ENCODE measurements around the gene CDC42BPB.

The CDC42BPB gene

GRCh38 chr14:102903889-102904512 is 153.3 kb downstream of the CDC42BPB start:
- H3K14ac ChIP-seq (ENCODE audit: low read length): no peak overlapping the region
- H4K91ac ChIP-seq (ENCODE audit: low read depth, low read length, poor library complexity): no peak overlapping the region
- no peaks in the 10 kb centered on the region for H3K79me1 ChIP-seq (ENCODE audit: low read depth, low read length)
- no peak overlapping the region for H3K4ac ChIP-seq (ENCODE audit: low read length)
- H3K4me2 ChIP-seq (ENCODE audit: insufficient read depth, low read length, poor library complexity, severe bottlenecking): no peak overlapping the region
- H2BK5ac ChIP-seq (ENCODE audit: low read length): no peak overlapping the region
- no peaks in the 10 kb centered on the region for H3K4me1 ChIP-seq (ENCODE audit: control insufficient read depth in 2 of 2, insufficient read depth in 1 of 2, low read depth in 1 of 2, low read length in 2 of 2)
- H3K23ac ChIP-seq (ENCODE audit: low read depth, low read length, poor library complexity): peak overlapping the region; percentile 59
- H2BK15ac ChIP-seq (ENCODE audit: low read length): no peak overlapping the region
- H2BK120ac ChIP-seq (ENCODE audit: low read depth, low read length): no peak overlapping the region
- no peaks in the 10 kb centered on the region for H3K27me3 ChIP-seq (ENCODE audit: control insufficient read depth in 3 of 3, insufficient read depth in 3 of 3, low read depth in 1 of 3, low read length in 3 of 3)
- no peak overlapping the region for H3K27ac ChIP-seq (replicated peaks; ENCODE audit: low read length)
- peaks cover 15 to 52% of the 10 kb centered on the region in 2 donors for H3K36me3 ChIP-seq (replicated peaks in 1 of 2; ENCODE audit: control insufficient read depth in 2 of 2, insufficient read depth in 2 of 2, low read length in 2 of 2)
- H3K4me3 ChIP-seq (ENCODE audit: low read length in 2 of 2): no peak overlapping the region
- H3K9ac ChIP-seq (ENCODE audit: low read depth, low read length, poor library complexity): no peak overlapping the region
- DNase-seq (ENCODE audit: low spot score): no peak
- no peak overlapping the region for H2BK12ac ChIP-seq (ENCODE audit: low read length)
- no peak overlapping the region for H4K8ac ChIP-seq (ENCODE audit: low read depth, low read length)
- no peak overlapping the region for H2AFZ ChIP-seq (ENCODE audit: low read length)
- WGBS, 2 donors (ENCODE audit: extremely low coverage in 2 of 2, insufficient read length in 2 of 2, insufficient replicate concordance in 1 of 2): no CpG with 5 or more reads among the region's 7 CpGs
- H2AK5ac ChIP-seq (ENCODE audit: low read depth, low read length): no peak overlapping the region
- H3K18ac ChIP-seq (ENCODE audit: low read length): peak overlapping the region; percentile 9
- peaks cover 12 to 13% of the 10 kb centered on the region in 2 donors for H3K9me3 ChIP-seq (replicated peaks in 1 of 2; ENCODE audit: control insufficient read depth in 2 of 2, insufficient read depth in 1 of 2, low read depth in 1 of 2, low read length in 2 of 2)

- Histone ChIP-seq H3K4ac (ENCODE audit: low read length) (no peak overlapping the region), H2BK15ac (ENCODE audit: low read length) (no peak overlapping the region), H3K4me3 (ENCODE audit: low read length in 2 of 2) (no peak overlapping the region), H3K4me1 (ENCODE audit: control insufficient read depth in 2 of 2, insufficient read depth in 1 of 2, low read depth in 1 of 2, low read length in 2 of 2) (no peaks in the 10 kb centered on the region), H2BK12ac (ENCODE audit: low read length) (no peak overlapping the region), H3K9me3 (replicated peaks in 1 of 2; ENCODE audit: control insufficient read depth in 2 of 2, insufficient read depth in 1 of 2, low read depth in 1 of 2, low read length in 2 of 2) (peaks cover 12 to 13% of the 10 kb centered on the region in 2 donors), H3K27me3 (ENCODE audit: control insufficient read depth in 3 of 3, insufficient read depth in 3 of 3, low read depth in 1 of 3, low read length in 3 of 3) (no peaks in the 10 kb centered on the region), H3K23ac (ENCODE audit: low read depth, low read length, poor library complexity) (no peak overlapping the region), H3K36me3 (replicated peaks in 1 of 2; ENCODE audit: control insufficient read depth in 2 of 2, insufficient read depth in 2 of 2, low read length in 2 of 2) (peaks cover 15 to 58% of the 10 kb centered on the region in 2 donors), H3K4me2 (ENCODE audit: insufficient read depth, low read length, poor library complexity, severe bottlenecking) (no peak overlapping the region), H2BK120ac (ENCODE audit: low read depth, low read length) (no peak overlapping the region), H3K18ac (ENCODE audit: low read length) (no peak overlapping the region), H3K14ac (ENCODE audit: low read length) (no peak overlapping the region), H3K27ac (replicated peaks; ENCODE audit: low read length) (no peak overlapping the region), H2BK5ac (ENCODE audit: low read length) (no peak overlapping the region), H4K8ac (ENCODE audit: low read depth, low read length) (no peak overlapping the region), H3K9ac (ENCODE audit: low read depth, low read length, poor library complexity) (no peak overlapping the region), H2AFZ (ENCODE audit: low read length) (no peak overlapping the region), H2AK5ac (ENCODE audit: low read depth, low read length) (no peak overlapping the region), H4K91ac (ENCODE audit: low read depth, low read length, poor library complexity) (no peak overlapping the region), H3K79me1 (ENCODE audit: low read depth, low read length) (no peaks in the 10 kb centered on the region)
- no peak for DNase-seq (ENCODE audit: low spot score)
- no CpG with 5 or more reads among the region's 29 CpGs for WGBS, 2 donors (ENCODE audit: extremely low coverage in 2 of 2, insufficient read length in 2 of 2, insufficient replicate concordance in 1 of 2)
These were observed 154.0 kb downstream of the CDC42BPB start for GRCh38 chr14:102903248-102903888.

GRCh38 chr14:102902523-102903247 is 154.7 kb downstream of the CDC42BPB start:
- Histone ChIP-seq H3K18ac (ENCODE audit: low read length) (no peak overlapping the region), H2BK12ac (ENCODE audit: low read length) (no peak overlapping the region), H3K9ac (ENCODE audit: low read depth, low read length, poor library complexity) (no peak overlapping the region), H3K4me1 (ENCODE audit: control insufficient read depth in 2 of 2, insufficient read depth in 1 of 2, low read depth in 1 of 2, low read length in 2 of 2) (no peaks in the 10 kb centered on the region), H3K79me1 (ENCODE audit: low read depth, low read length) (no peaks in the 10 kb centered on the region), H2BK5ac (ENCODE audit: low read length) (no peak overlapping the region), H3K27me3 (ENCODE audit: control insufficient read depth in 3 of 3, insufficient read depth in 3 of 3, low read depth in 1 of 3, low read length in 3 of 3) (no peaks in the 10 kb centered on the region), H3K14ac (ENCODE audit: low read length) (no peak overlapping the region), H3K4me2 (ENCODE audit: insufficient read depth, low read length, poor library complexity, severe bottlenecking) (no peak overlapping the region), H3K4me3 (ENCODE audit: low read length in 2 of 2) (no peak overlapping the region), H3K9me3 (replicated peaks in 1 of 2; ENCODE audit: control insufficient read depth in 2 of 2, insufficient read depth in 1 of 2, low read depth in 1 of 2, low read length in 2 of 2) (peaks cover 12 to 13% of the 10 kb centered on the region in 2 donors), H3K36me3 (replicated peaks in 1 of 2; ENCODE audit: control insufficient read depth in 2 of 2, insufficient read depth in 2 of 2, low read length in 2 of 2) (peaks cover 14 to 59% of the 10 kb centered on the region in 2 donors), H2AFZ (ENCODE audit: low read length) (no peak overlapping the region), H2BK15ac (ENCODE audit: low read length) (no peak overlapping the region), H3K4ac (ENCODE audit: low read length) (no peak overlapping the region), H4K91ac (ENCODE audit: low read depth, low read length, poor library complexity) (no peak overlapping the region), H3K27ac (replicated peaks; ENCODE audit: low read length) (no peak overlapping the region), H4K8ac (ENCODE audit: low read depth, low read length) (no peak overlapping the region), H2AK5ac (ENCODE audit: low read depth, low read length) (no peak overlapping the region), H3K23ac (ENCODE audit: low read depth, low read length, poor library complexity) (peak overlapping the region; percentile 61), H2BK120ac (ENCODE audit: low read depth, low read length) (no peak overlapping the region)
- no CpG with 5 or more reads among the region's 12 CpGs for WGBS, 2 donors (ENCODE audit: extremely low coverage in 2 of 2, insufficient read length in 2 of 2, insufficient replicate concordance in 1 of 2)
- no peak for DNase-seq (ENCODE audit: low spot score)

GRCh38 chr14:102902086-102902485 is 155.3 kb downstream of the CDC42BPB start:
- Histone ChIP-seq H3K27me3 (ENCODE audit: control insufficient read depth in 3 of 3, insufficient read depth in 3 of 3, low read depth in 1 of 3, low read length in 3 of 3) (no peaks in the 10 kb centered on the region), H2BK120ac (ENCODE audit: low read depth, low read length) (no peak overlapping the region), H4K91ac (ENCODE audit: low read depth, low read length, poor library complexity) (no peak overlapping the region), H3K9me3 (replicated peaks in 1 of 2; ENCODE audit: control insufficient read depth in 2 of 2, insufficient read depth in 1 of 2, low read depth in 1 of 2, low read length in 2 of 2) (peaks cover 9 to 12% of the 10 kb centered on the region in 2 donors), H2BK12ac (ENCODE audit: low read length) (no peak overlapping the region), H3K4me1 (ENCODE audit: control insufficient read depth in 2 of 2, insufficient read depth in 1 of 2, low read depth in 1 of 2, low read length in 2 of 2) (no peaks in the 10 kb centered on the region), H3K4me3 (ENCODE audit: low read length in 2 of 2) (no peak overlapping the region), H3K14ac (ENCODE audit: low read length) (no peak overlapping the region), H3K23ac (ENCODE audit: low read depth, low read length, poor library complexity) (peak overlapping the region; percentile 61), H2AK5ac (ENCODE audit: low read depth, low read length) (no peak overlapping the region), H3K36me3 (replicated peaks in 1 of 2; ENCODE audit: control insufficient read depth in 2 of 2, insufficient read depth in 2 of 2, low read length in 2 of 2) (peaks cover 13 to 59% of the 10 kb centered on the region in 2 donors), H2AFZ (ENCODE audit: low read length) (no peak overlapping the region), H3K9ac (ENCODE audit: low read depth, low read length, poor library complexity) (no peak overlapping the region), H3K27ac (replicated peaks; ENCODE audit: low read length) (no peak overlapping the region), H3K79me1 (ENCODE audit: low read depth, low read length) (no peaks in the 10 kb centered on the region), H3K4me2 (ENCODE audit: insufficient read depth, low read length, poor library complexity, severe bottlenecking) (no peak overlapping the region), H3K18ac (ENCODE audit: low read length) (no peak overlapping the region), H4K8ac (ENCODE audit: low read depth, low read length) (no peak overlapping the region), H2BK5ac (ENCODE audit: low read length) (no peak overlapping the region), H3K4ac (ENCODE audit: low read length) (no peak overlapping the region), H2BK15ac (ENCODE audit: low read length) (no peak overlapping the region)
- no CpG with 5 or more reads among the region's 7 CpGs for WGBS, 2 donors (ENCODE audit: extremely low coverage in 2 of 2, insufficient read length in 2 of 2, insufficient replicate concordance in 1 of 2)
- DNase-seq (ENCODE audit: low spot score): no peak

Data from neuronal stem cell (in vitro differentiated cells).